ENCODE measurements around the gene FRMD4B. TPM values are rescaled to one million over a fixed set of nuclear protein-coding genes. Genes with fewer than 3 reads are reported as not detected.

FRMD4B gene
- total and polyA plus RNA-seq, 2 donors (not counting 3 experiments of a cell fraction or from before 2014, with no cell fraction given), result 66.4 to 89.7 TPM

GRCh38 chr3:69294014-69294766, 91.7 kb downstream of the FRMD4B start:
- H3K27ac ChIP-seq (ENCODE audit: insufficient read depth, low read depth, low read length), result no peak overlapping the region
- dilution Hi-C loops (cut with MboI; ENCODE audit: extremely low pct_ligation_motif_present, low sequenced_read_pairs), result no loop called here
- no peaks in the 10 kb centered on the region for H4K20me1 ChIP-seq (replicated peaks; ENCODE audit: control insufficient read depth, extremely low read depth, insufficient read depth, low read length)
- no peak overlapping the region for H3K9ac ChIP-seq (replicated peaks; ENCODE audit: extremely low read depth, insufficient read depth, low read length)
- DNase-seq (ENCODE audit: low read depth, low spot score), result no peak
- TF ChIP-seq MAX (IDR thresholded peaks at IDR 0.05; ENCODE audit: insufficient read depth, insufficient read length) (no peak), POLR2AphosphoS5 (IDR thresholded peaks at IDR 0.05; ENCODE audit: insufficient read depth, low read depth, low read length) (no peak), CTCF (IDR thresholded peaks at IDR 0.05; ENCODE audit: extremely low read depth in 1 of 2, insufficient read depth in 1 of 2, low read depth in 1 of 2, low read length in 2 of 2) (no peak), POLR2A (IDR thresholded peaks at IDR 0.05; ENCODE audit: low read depth, low read length) (no peak), FOS (IDR thresholded peaks at IDR 0.05; ENCODE audit: borderline replicate concordance, insufficient read depth, low read length) (no peak), EZH2 (IDR thresholded peaks at IDR 0.05; ENCODE audit: borderline replicate concordance, low read depth, low read length, severe bottlenecking) (no peak), JUN (IDR thresholded peaks at IDR 0.05; ENCODE audit: borderline replicate concordance, insufficient read depth, insufficient read length, low read depth) (no peak), MYC (IDR thresholded peaks at IDR 0.05; ENCODE audit: low read depth, low read length) (no peak), GATA2 (IDR thresholded peaks at IDR 0.05; ENCODE audit: insufficient read depth, insufficient read length, low read depth, low read length) (no peak)
- H3K9me1 ChIP-seq (replicated peaks; ENCODE audit: control insufficient read depth, extremely low read depth, insufficient read depth, low read length), result no peaks in the 10 kb centered on the region
- POLR2A ChIA-PET, result no interaction called here
- H2AFZ ChIP-seq (ENCODE audit: low read depth, low read length), result no peak overlapping the region
- H3K4me3 ChIP-seq (replicated peaks in 1 of 3; ENCODE audit: insufficient read depth in 1 of 3, low read depth in 1 of 3, low read length in 3 of 3), result no peak overlapping the region
- peaks cover 20% of the 10 kb centered on the region for H3K4me1 ChIP-seq (ENCODE audit: control insufficient read depth, extremely low read depth, insufficient read depth, low read length)
- H3K9me3 ChIP-seq (replicated peaks; ENCODE audit: control insufficient read depth, insufficient read depth, low read length), result no peaks in the 10 kb centered on the region
- no TSS peak for BruUV-seq (replicated peaks)
- no peaks in the 10 kb centered on the region for H3K27me3 ChIP-seq (ENCODE audit: control insufficient read depth in 2 of 2, insufficient read depth in 2 of 2, low read length in 2 of 2)
- intact Hi-C loops (cut with micrococcal nuclease), result no loop called here
- no peak overlapping the region for H3K4me2 ChIP-seq (ENCODE audit: insufficient read depth, low read length)
- peaks cover 8 to 20% of the 10 kb centered on the region in 2 experiments for H3K36me3 ChIP-seq (ENCODE audit: control insufficient read depth in 2 of 2, extremely low read depth in 1 of 2, insufficient read depth in 2 of 2, low read length in 2 of 2)
- CTCF ChIA-PET, result interaction anchor here (0.8 to 2.3 kb wide), 6 partner anchors 12 to 132 kb away, joined by 3 to 10 read pairs (median 4); no protein-coding TSS in a partner anchor
- no peak for FAIRE-seq
- H3K79me2 ChIP-seq (ENCODE audit: control insufficient read depth, insufficient read depth, low read length), result no peaks in the 10 kb centered on the region

Data from endothelial cell of umbilical vein (primary cell).